ENCODE data around the gene MAPK8IP3.

DNA sequence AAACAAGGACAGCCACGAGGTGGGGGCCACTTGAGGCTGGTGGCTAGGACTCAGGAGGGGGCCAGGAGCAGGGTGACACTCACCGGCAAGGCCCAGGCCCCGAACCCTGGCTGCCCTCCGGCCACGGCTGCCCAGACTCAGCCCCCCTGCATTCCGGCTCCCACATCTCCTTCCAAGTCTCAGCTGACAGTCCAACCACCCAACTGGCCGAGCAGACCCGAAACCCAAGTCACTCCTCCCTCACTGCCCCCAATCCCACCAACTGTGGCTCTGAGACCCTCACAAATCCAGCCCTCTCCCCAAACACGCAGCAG lies 111.2 kb downstream of the MAPK8IP3 start:
- TF ChIP-seq, protein P1, sequence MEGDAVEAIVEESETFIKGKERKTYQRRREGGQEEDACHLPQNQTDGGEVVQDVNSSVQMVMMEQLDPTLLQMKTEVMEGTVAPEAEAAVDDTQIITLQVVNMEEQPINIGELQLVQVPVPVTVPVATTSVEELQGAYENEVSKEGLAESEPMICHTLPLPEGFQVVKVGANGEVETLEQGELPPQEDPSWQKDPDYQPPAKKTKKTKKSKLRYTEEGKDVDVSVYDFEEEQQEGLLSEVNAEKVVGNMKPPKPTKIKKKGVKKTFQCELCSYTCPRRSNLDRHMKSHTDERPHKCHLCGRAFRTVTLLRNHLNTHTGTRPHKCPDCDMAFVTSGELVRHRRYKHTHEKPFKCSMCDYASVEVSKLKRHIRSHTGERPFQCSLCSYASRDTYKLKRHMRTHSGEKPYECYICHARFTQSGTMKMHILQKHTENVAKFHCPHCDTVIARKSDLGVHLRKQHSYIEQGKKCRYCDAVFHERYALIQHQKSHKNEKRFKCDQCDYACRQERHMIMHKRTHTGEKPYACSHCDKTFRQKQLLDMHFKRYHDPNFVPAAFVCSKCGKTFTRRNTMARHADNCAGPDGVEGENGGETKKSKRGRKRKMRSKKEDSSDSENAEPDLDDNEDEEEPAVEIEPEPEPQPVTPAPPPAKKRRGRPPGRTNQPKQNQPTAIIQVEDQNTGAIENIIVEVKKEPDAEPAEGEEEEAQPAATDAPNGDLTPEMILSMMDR (IDR thresholded peaks at IDR 0.05; ENCODE audit: low read depth, low read length): no peak
- no peak for TF ChIP-seq EZH2phosphoT487 (IDR thresholded peaks at IDR 0.05; ENCODE audit: low read depth)
